SK-N-MC (cell line): ENCODE results near the gene RBM5.

Experiments
- DNase-seq: peaks from one replicate; pipeline ENCODE4 v3.0.0-alpha.2; 2011; ENCODE audit warnings: low read depth, low spot score
- H3K27ac ChIP-seq: fragments of 200-600 bp; sonication (generic); 2 replicates; pipeline ENCODE4 v1.5.1; 2016; ENCODE audit warnings: mixed run types
- H3K36me3 ChIP-seq: fragments of 200-600 bp; sonication (generic); 2 replicates; pipeline ENCODE4 v1.6.1; 2017; ENCODE audit warnings: antibody characterized with exemption, low read length, mixed read lengths; ENCODE audit not compliant: insufficient read depth
- H3K4me3 ChIP-seq: fragments of 200-600 bp; sonication (generic); 2 replicates; pipeline ENCODE4 v1.5.1; 2016
- H3K9ac ChIP-seq: fragments of 200-600 bp; sonication (generic); 2 replicates; pipeline ENCODE4 v1.8.0; 2017; ENCODE audit warnings: mixed run types, mixed read lengths; ENCODE audit not compliant: insufficient read length
- H3K9me3 ChIP-seq: fragments of 200-600 bp; sonication (generic); 2 replicates; pipeline ENCODE4 v1.6.1; 2017; ENCODE audit warnings: low read depth, mild to moderate bottlenecking, antibody characterized with exemption, low read length, moderate library complexity, mixed read lengths
- EZH2 ChIP-seq: fragments of 200-600 bp; sonication (generic); IDR thresholded peaks from one replicate; pipeline ENCODE4 v1.6.1; 2017; ENCODE audit warnings: antibody characterized with exemption
- FOXP2 ChIP-seq: optimal IDR thresholded peaks from 2 replicates; pipeline ENCODE3; 2011; ENCODE audit warnings: mild to moderate bottlenecking, moderate library complexity; ENCODE audit not compliant: insufficient read depth; ENCODE audit errors: extremely low read length, control extremely low read depth
- POLR2AphosphoS5 ChIP-seq: IDR thresholded peaks from 2 replicates; pipeline ENCODE4 v1.6.1; 2012; ENCODE audit warnings: mild to moderate bottlenecking, low read depth, low read length, borderline replicate concordance

RBM5 gene

DNA sequence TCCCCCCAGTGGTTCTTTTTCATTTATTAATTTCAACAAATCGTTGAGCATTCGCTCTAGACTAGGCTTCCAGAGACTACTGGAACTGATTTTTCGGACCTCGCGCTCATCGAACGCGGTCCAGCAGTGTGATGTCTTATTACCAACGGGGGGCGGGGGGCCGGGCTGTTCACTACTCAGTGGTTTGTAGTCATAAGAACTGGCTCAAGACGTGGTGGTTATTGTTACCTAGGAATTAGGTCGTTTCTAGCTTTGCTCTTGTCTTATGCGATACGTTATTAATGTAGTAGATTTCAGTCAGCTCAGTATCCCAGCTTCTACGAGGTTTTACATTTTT, 858 bp downstream of the RBM5 start:
- H3K9ac ChIP-seq, result peak overlapping the region; percentile 99
- no peaks in the 10 kb centered on the region for H3K9me3 ChIP-seq
- no peak for DNase-seq
- peaks cover 36% of the 10 kb centered on the region for H3K36me3 ChIP-seq
- H3K27ac ChIP-seq, result no peak overlapping the region; the same call in 1 of the 2 replicates
- TF ChIP-seq FOXP2, result no peak
- TF ChIP-seq POLR2AphosphoS5, result no peak
- no peak for TF ChIP-seq EZH2
- peak overlapping the region; percentile 89 for H3K4me3 ChIP-seq

- peaks cover 50% of the 10 kb centered on the region for H3K36me3 ChIP-seq
- no peaks in the 10 kb centered on the region for H3K9me3 ChIP-seq
- peak overlapping the region; percentile 99 for H3K9ac ChIP-seq
- no peak for DNase-seq
- no peak for TF ChIP-seq EZH2
- no peak for TF ChIP-seq POLR2AphosphoS5
- TF ChIP-seq FOXP2, result no peak
- H3K4me3 ChIP-seq, result peak overlapping the region; percentile 89
- H3K27ac ChIP-seq, result no peak overlapping the region
Observed at GRCh38 chr3:50090984-50091383, 2.3 kb downstream of the RBM5 start.

DNA sequence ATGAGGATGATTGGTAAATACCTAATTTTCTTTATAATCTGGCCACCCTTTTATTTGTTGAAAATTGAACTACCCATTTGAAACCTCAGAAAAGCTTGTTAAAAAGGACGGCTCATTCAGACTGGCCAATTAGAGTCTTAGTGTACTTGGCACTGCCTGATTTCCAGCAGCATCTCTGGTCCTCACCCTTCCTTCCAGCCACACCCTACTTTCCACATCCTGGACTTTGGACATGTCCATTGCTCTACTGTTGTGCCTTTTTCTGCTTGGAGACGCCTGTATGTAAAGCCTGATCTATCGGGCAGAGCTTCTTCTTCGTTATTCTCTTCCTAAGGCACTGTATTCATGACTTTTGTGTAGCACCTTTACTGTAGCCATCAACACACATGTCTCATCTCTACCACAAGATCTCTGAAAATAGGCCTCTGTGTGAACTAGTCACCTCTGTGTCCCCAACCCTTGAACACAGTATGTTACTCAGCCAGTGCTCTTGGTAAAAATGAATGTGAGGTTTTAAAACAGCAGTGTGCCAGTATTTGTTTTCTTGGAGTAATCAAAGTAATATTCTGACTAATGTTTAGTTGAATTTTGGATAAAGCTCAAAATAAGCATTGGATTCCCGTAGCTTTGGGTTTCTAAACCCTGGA, 6.8 kb downstream of the RBM5 start:
- Histone ChIP-seq H3K9ac (no peak overlapping the region), H3K36me3 (peaks cover 80% of the 10 kb centered on the region)
- TF ChIP-seq FOXP2, result no peak
- no peak for TF ChIP-seq EZH2
- TF ChIP-seq POLR2AphosphoS5, result no peak

DNA sequence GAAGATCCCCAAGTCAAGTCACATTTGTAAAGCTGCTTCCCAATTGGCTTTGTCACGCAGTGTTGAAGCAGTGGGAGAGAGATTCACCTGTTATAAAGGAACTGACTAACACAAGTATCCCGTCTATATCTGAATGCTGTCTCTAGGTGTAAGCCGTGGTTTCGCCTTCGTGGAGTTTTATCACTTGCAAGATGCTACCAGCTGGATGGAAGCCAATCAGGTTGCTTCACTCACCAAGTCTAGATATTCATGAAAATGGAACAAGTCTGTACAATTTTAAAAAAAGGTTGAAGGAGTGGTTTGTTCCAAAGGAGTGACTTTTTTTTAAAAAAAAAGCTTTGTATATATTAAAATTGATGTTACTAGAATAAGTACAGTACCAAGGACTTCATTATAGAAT, 11.7 kb downstream of the RBM5 start:
- Histone ChIP-seq H3K27ac (no peak overlapping the region), H3K9ac (no peak overlapping the region), H3K36me3 (peaks cover 89% of the 10 kb centered on the region), H3K9me3 (no peaks in the 10 kb centered on the region), H3K4me3 (no peak overlapping the region)
- TF ChIP-seq EZH2 (no peak), POLR2AphosphoS5 (no peak), FOXP2 (no peak)
- DNase-seq, result no peak

More for the DNA sequence above, 6.8 kb downstream of the RBM5 start:
- DNase-seq, result no peak
- Histone ChIP-seq H3K27ac (no peak overlapping the region), H3K4me3 (no peak overlapping the region), H3K9me3 (no peaks in the 10 kb centered on the region)

DNA sequence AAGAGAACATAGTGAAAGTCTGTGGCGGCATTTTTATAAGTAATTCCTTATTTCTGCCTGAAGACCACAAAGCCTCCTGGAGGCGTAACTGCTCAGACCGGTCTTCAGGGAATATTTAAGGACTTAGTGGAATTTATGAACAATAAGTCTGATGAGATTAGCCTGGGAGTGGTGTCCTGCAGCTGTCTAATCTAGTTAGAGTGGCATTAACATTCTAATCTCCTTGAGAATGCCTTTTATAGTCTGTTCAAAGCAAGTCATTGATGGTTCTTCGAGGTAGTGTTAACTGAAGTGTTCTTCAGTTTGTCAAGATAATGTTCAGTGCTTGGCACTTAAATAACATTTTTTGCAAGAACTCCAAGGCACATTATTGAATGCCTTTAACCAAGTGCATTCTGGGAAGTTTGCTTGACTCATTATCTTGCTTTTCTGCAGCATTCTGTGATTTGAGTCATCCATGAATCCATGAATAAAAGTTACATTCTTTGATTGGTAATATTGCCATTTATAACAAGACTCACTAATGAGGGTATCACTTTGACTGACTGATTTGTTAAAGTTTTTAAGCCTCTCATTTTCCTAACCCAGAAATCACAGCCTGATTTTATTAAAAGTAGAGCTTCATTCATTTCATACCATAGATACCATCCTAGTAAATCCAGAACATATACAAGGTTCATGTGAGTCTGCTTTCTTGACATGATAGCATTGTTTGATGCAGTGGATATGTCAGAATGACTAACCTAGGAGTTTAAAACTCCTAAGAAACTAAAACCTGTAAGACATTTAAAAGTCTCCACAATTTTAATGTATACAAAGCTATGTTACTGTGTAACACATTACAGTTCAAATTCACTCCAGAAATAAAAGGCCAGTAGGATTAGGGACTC, 12.5 kb downstream of the RBM5 start:
- Histone ChIP-seq H3K27ac (no peak overlapping the region), H3K36me3 (peaks cover 85% of the 10 kb centered on the region), H3K9me3 (no peaks in the 10 kb centered on the region), H3K4me3 (no peak overlapping the region), H3K9ac (no peak overlapping the region)
- DNase-seq, result no peak
- TF ChIP-seq FOXP2 (no peak), EZH2 (no peak), POLR2AphosphoS5 (no peak)

DNA sequence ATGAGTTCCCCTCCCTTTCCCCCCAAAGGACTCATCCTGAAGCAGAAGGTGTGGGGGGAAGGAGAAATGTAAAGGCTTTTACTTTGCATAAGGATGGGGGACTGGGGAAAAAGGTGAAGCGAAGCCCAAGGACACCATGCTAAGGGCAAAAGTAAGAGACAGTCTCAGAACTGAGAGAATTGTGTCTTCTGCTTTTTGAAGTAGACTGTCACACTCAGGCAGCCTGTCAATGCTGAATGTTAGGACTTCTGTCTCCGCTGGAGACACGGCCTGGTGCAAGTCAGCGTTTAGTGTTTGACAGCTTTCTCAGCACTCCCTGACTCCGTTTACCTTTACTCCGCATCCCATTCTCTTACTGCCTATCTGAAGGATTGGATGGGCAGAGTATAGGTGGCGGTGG, 13.8 kb downstream of the RBM5 start:
- Histone ChIP-seq H3K36me3 (peaks cover 84% of the 10 kb centered on the region), H3K27ac (no peak overlapping the region)
- TF ChIP-seq FOXP2 (no peak), POLR2AphosphoS5 (peak; percentile 12; the same call in 1 of the 2 replicates), EZH2 (no peak)

DNA sequence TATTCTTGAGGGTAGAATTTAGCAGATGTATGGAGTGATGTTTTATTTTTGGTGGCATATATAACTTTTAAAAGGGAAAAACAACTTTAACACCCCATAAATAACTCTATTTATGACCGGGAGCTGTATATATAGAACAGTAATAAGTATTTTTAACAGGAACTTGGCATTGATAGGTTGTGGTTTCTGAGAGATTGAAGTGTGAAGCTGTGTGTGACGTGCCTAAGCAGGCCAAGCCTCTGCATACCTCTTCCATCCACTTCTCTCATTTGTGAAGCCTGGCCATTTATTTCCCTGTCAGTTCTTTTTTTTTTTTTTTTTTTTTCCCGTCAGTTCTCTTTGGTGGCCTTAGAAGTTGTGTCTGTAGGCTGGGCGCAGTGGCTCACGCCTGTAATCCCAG, 23.0 kb downstream of the RBM5 start:
- no peak overlapping the region for H3K9ac ChIP-seq
- peaks cover 86% of the 10 kb centered on the region for H3K36me3 ChIP-seq
- TF ChIP-seq EZH2 (no peak), FOXP2 (no peak), POLR2AphosphoS5 (no peak)
- H3K27ac ChIP-seq, result no peak overlapping the region
- H3K4me3 ChIP-seq, result no peak overlapping the region
- no peaks in the 10 kb centered on the region for H3K9me3 ChIP-seq
- no peak for DNase-seq

More for the DNA sequence above, 13.8 kb downstream of the RBM5 start:
- no peaks in the 10 kb centered on the region for H3K9me3 ChIP-seq
- DNase-seq, result no peak
- no peak overlapping the region for H3K9ac ChIP-seq
- H3K4me3 ChIP-seq, result no peak overlapping the region

GRCh38 chr3:50112462-50112861, 23.7 kb downstream of the RBM5 start:
- Histone ChIP-seq H3K4me3 (no peak overlapping the region), H3K36me3 (peaks cover 85% of the 10 kb centered on the region), H3K27ac (no peak overlapping the region), H3K9me3 (no peaks in the 10 kb centered on the region), H3K9ac (no peak overlapping the region)
- TF ChIP-seq FOXP2 (no peak), EZH2 (no peak)
- no peak for DNase-seq
